Activated CD4-positive, alpha-beta T cell treated with anti-CD3 and anti-CD28 coated beads for 4 hours (primary cell): ENCODE results near the gene ELP6.
"Not testable (repeated sequence)": the region's sequence is repeated elsewhere in the genome, so short reads cannot be mapped to it uniquely, and the experiment has no call there.

Experiments used
- DNase-seq, 2 donors: peaks; one replicate each; pipeline ENCODE4 v3.0.0-alpha.2; 2020

Gene ELP6

GRCh38 chr3:47512416-47513124 lies 942 bp downstream of the ELP6 start:
- DNase-seq, result peak; percentile 8 to 19

- DNase-seq, result not testable (repeated sequence)
Observed at GRCh38 chr3:47505267-47505666, 8.2 kb downstream of the ELP6 start.

- no peak for DNase-seq
Observed at GRCh38 chr3:47504113-47504512, 9.4 kb downstream of the ELP6 start.

GRCh38 chr3:47503033-47503432 lies 10.5 kb downstream of the ELP6 start:
- no peak for DNase-seq

GRCh38 chr3:47496892-47497291 lies 16.6 kb downstream of the ELP6 start:
- DNase-seq, result no peak

- DNase-seq, result no peak
Observed at GRCh38 chr3:47495886-47496285, 17.6 kb downstream of the ELP6 start.

- no peak for DNase-seq
Observed at GRCh38 chr3:47495111-47495510, 18.4 kb downstream of the ELP6 start.

- DNase-seq, result no peak
Observed at GRCh38 chr3:47491777-47492176, 21.7 kb downstream of the ELP6 start.

GRCh38 chr3:47491186-47491585 lies 22.3 kb downstream of the ELP6 start:
- no peak for DNase-seq

- DNase-seq, result no peak
Observed at GRCh38 chr3:47487265-47487664, 26.2 kb downstream of the ELP6 start.

GRCh38 chr3:47485812-47486211 lies 27.7 kb downstream of the ELP6 start:
- DNase-seq, result no peak

- DNase-seq, result no peak
Observed at GRCh38 chr3:47482366-47482765, 31.1 kb downstream of the ELP6 start.

GRCh38 chr3:47481763-47482162 lies 31.7 kb downstream of the ELP6 start:
- not testable (repeated sequence) for DNase-seq

- DNase-seq, result not testable (repeated sequence)
Observed at GRCh38 chr3:47480267-47480666, 33.2 kb downstream of the ELP6 start.

- DNase-seq, result no peak
Observed at GRCh38 chr3:47479826-47480160, 33.7 kb downstream of the ELP6 start.

GRCh38 chr3:47478022-47478421 lies 35.5 kb downstream of the ELP6 start:
- no peak for DNase-seq

GRCh38 chr3:47476644-47477199 lies 36.8 kb downstream of the ELP6 start:
- DNase-seq, result no peak

GRCh38 chr3:47476330-47476626 lies 37.2 kb downstream of the ELP6 start:
- DNase-seq, result no peak

GRCh38 chr3:47475570-47476329 lies 37.8 kb downstream of the ELP6 start, which contains the start of gene SCAP:
TSS of gene SCAP (minus strand) at chr3:47475941. CDS start at chr3:47442993, 32,948 bp downstream.
- peak; percentile 96 to 97 for DNase-seq

- peak; percentile 45 to 50 for DNase-seq
Observed at GRCh38 chr3:47475029-47475569, 38.4 kb downstream of the ELP6 start.

- DNase-seq, result no peak
Observed at GRCh38 chr3:47473391-47473790, 40.1 kb downstream of the ELP6 start.

- no peak for DNase-seq
Observed at GRCh38 chr3:47469616-47470015, 43.9 kb downstream of the ELP6 start.

GRCh38 chr3:47468315-47468714 lies 45.2 kb downstream of the ELP6 start:
- not testable (repeated sequence) for DNase-seq

GRCh38 chr3:47464588-47464987 lies 48.9 kb downstream of the ELP6 start:
- DNase-seq, result no peak
